AG04449 (cell line): ENCODE results near the gene KLKB1.
"Not testable (repeated sequence)": the region's sequence is repeated elsewhere in the genome, so short reads cannot be mapped to it uniquely, and the experiment has no call there.

Source experiments
- CTCF ChIA-PET: fragments of 350-600 bp; formaldehyde crosslinking; extraction: SDS; loops from one replicate; lab custom pipeline; 2021; ENCODE audit warnings: antibody characterized with exemption; lab: Yijun Ruan, JAX
- POLR2A ChIA-PET: fragments of 400-600, 350-600 bp; formaldehyde crosslinking; extraction: SDS; loops from one replicate; lab custom pipeline; 2020; ENCODE audit warnings: antibody characterized with exemption, inconsistent platforms; lab: Yijun Ruan, JAX
- DNase-seq: peaks from one replicate; pipeline ENCODE4 v3.0.0-alpha.2; 2010; ENCODE audit warnings: low read depth, low spot score
- H3K4me3 ChIP-seq: 2 replicates; pipeline ENCODE4 v1.5.1; 2011; ENCODE audit warnings: low read depth, mild to moderate bottlenecking, control low read depth, low read length
- CTCF ChIP-seq: IDR thresholded peaks from one replicate; pipeline ENCODE4 v1.5.1; 2011; ENCODE audit warnings: mild to moderate bottlenecking, moderate library complexity, low read length, control low read depth, inconsistent platforms; ENCODE audit not compliant: insufficient read depth; ENCODE audit errors: missing control alignments

The KLKB1 gene

GRCh38 chr4:186234367-186234766 lies 7.1 kb downstream of the KLKB1 start:
- no peak for DNase-seq
- TF ChIP-seq CTCF = no peak
- POLR2A ChIA-PET = no interaction called here
- CTCF ChIA-PET = no interaction called here
- no peak overlapping the region for H3K4me3 ChIP-seq

- DNase-seq = no peak
- H3K4me3 ChIP-seq = no peak overlapping the region
- TF ChIP-seq CTCF = no peak
- CTCF ChIA-PET = no interaction called here
- POLR2A ChIA-PET = no interaction called here
Measured at GRCh38 chr4:186236126-186236525, 8.8 kb downstream of the KLKB1 start.

- POLR2A ChIA-PET = no interaction called here
- no peak for DNase-seq
- H3K4me3 ChIP-seq = no peak overlapping the region
- TF ChIP-seq CTCF = no peak
- CTCF ChIA-PET = no interaction called here
Measured at GRCh38 chr4:186240452-186240847, 13.1 kb downstream of the KLKB1 start.

GRCh38 chr4:186240848-186241491 lies 13.7 kb downstream of the KLKB1 start:
- no peak overlapping the region for H3K4me3 ChIP-seq
- no peak for TF ChIP-seq CTCF
- no peak for DNase-seq
- ChIA-PET POLR2A (no interaction called here), CTCF (no interaction called here)

- POLR2A ChIA-PET = no interaction called here
- no peak overlapping the region for H3K4me3 ChIP-seq
- no peak for TF ChIP-seq CTCF
- CTCF ChIA-PET = no interaction called here
- no peak for DNase-seq
Measured at GRCh38 chr4:186241616-186242015, 14.3 kb downstream of the KLKB1 start.

GRCh38 chr4:186242031-186242430 lies 14.7 kb downstream of the KLKB1 start:
- POLR2A ChIA-PET, DNase-seq, CTCF ChIA-PET, H3K4me3 ChIP-seq: not testable (repeated sequence)

- CTCF ChIA-PET = no interaction called here
- DNase-seq = no peak
- POLR2A ChIA-PET = no interaction called here
- TF ChIP-seq CTCF = no peak
- H3K4me3 ChIP-seq = no peak overlapping the region
Measured at GRCh38 chr4:186243331-186243730, 16.0 kb downstream of the KLKB1 start.
